ENCODE measurements around the gene PBRM1.
"Not testable (repeated sequence)": the region's sequence is repeated elsewhere in the genome, so short reads cannot be mapped to it uniquely, and the experiment has no call there.

The PBRM1 gene

DNA sequence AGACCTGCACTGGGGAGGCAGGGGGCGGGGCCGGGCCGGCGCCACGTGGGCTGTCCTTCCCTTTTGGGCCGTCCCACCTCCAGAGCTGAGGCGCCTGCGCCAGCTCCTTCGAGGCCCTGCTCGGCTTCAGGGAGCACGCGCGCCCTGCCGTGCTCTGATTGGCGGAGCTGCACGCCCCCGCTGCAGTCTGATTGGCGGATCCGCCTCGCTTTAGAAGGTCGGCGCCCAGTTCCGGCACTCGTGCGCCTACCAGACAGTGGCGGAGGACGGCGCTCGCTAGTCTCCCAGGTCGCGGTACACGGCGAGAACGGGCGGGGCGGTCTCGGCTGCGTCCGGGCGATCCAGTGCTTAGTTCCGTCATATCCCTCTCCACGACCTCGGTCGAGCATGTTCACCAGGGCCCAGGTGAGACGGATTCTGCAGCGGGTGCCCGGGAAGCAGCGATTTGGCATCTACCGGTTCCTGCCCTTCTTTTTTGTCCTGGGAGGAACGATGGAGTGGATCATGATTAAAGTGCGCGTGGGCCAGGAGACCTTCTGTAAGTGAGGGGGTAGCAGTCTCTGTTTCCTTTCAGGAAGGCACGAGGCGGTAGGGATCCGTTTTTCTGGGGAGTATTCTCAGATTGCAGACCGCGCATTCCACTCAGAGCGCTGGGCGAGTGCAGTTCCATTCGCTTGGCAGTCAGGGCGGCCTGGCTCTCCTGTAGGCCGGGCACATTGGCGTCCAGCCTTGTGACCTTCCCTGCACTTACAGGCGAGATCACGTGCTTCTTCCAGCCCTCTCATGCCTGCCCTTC, 149.1 kb downstream of the PBRM1 start, which contains the start of gene UQCC5:
Gene UQCC5 (plus strand): TSS at position 237 of the 796 bp plus-strand sequence. CDS start 151 bp downstream, at position 388.
- peak; percentile 96 for DNase-seq (ENCODE audit: low read depth, low spot score)

DNA sequence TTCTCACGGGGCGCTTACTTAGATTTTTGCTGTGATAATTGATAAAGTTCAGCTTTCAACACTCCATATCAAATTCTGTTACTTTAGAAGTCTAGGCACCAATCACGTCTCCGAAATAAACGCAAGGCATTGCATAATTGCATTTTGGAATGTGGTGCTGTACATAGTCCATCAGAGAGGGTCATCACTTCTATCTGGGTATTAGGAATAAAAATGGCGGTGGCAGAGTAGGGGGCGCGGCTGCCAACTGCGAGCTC, 149.7 kb downstream of the PBRM1 start:
- DNase-seq (ENCODE audit: low read depth, low spot score), result no peak

DNA sequence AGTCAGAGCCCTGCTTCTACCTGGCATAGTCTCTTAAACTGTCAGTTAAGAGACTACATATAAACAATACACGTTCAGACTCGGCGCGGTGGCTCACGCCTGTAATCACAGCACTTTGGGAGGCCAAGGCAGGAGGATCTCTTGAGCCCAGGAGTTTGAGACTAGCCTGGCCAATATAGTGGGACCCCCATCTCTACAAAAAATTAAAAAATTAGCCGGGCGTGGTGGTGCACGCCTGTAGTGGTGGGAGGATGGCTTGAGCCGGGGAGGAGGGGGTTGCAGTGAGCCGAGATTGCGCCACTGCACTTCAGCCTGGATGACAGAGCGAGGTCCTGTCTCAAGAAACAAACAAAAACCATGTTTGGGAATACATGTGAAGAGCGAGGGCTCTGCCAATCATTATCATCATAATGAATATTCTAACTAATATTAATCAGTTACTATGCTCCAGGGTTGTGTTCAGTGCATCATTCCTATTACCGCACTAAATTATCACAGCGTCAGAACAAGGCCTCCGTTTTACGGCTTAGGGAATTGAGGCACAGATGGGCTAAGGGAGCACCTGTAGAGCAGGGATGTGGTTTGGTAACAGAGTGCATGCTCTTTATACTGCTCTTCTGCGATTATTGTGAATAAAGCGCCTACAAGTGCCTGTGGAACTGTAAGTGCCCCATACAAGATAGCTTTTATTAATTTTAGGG, 150.2 kb downstream of the PBRM1 start:
- no peak for DNase-seq (ENCODE audit: low read depth, low spot score)

DNA sequence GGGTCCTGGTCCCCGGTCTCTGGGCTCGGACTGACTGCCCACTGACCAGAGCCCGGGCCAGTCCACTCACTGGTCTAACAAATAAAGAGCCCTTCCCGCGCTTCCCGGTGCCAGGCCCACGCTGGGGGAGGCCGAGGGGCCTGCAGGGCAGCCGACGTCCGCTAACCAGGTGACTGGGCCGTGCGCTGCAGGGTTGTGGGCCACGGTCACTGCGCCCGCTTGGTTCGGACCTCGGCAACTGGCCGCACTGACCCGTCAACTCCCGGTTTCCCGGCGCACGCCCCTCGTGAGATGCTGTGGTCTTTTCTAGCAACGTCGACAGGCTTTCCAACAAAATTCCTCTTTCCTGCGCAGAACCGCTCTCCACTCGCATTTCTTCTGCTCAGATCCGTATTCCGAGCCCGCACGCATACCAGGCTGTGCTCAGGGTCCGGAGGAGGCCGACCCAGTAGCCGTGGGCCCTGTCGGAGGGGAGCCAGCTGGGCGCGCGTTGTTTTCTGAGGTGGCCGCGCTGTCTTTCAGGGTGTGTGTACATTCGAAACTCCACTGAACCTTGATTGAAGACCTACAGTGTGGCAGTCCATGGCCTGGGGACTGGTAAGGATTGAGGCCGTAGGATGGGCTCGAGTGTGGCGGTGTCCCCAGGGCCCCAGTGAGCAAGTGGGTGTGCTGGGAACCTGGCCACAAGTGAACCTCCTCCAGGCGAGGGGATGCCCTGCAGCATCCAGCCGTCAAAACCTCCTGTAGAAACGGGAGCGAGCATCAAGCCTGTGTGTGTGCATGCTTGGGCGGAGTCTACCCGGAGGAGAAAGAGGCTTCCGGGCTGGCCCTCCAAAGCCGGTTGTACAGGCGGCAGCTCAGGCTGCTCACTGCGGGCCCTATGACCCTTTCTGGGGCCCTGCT, 151.2 kb downstream of the PBRM1 start:
- DNase-seq (ENCODE audit: low read depth, low spot score), result no peak

DNA sequence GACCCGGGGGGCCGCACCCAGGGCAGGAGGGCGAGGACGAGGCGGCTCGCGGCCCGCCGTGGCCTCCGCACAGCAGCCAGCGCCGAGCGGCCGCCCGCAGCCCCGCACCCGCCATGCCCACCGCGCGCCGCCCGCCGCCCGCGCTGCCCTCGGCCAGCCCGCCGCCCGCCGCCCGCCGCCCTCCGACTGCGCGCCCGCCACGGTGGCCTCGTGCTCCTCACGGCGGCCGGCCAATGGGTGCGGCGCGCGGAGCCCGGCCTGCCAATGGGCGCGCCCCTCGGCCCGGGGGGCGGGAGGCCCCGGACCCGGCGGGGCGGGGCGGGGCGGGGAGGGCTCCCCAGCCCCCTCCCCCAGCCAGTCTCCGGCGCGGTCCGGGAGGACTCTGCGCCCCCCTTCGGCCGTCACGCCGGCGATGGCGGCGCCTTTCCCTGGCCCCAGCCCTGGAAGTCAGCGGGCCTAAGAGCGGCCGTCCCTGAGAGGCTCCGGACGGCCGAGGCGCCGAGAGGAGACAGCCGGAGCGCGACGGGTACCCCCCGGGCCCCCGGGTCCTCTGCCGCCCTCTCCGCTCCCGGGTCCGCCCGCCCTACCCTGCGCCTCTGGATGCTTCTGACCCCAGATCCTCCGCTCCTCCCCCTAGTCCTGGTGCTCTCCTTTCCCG, 152.0 kb downstream of the PBRM1 start, which contains the start of gene NT5DC2:
Gene NT5DC2 (minus strand): TSS at position 235 of the 658 bp plus-strand sequence. CDS start 120 bp downstream, at position 115.
- DNase-seq (ENCODE audit: low read depth, low spot score), result peak; percentile 25

DNA sequence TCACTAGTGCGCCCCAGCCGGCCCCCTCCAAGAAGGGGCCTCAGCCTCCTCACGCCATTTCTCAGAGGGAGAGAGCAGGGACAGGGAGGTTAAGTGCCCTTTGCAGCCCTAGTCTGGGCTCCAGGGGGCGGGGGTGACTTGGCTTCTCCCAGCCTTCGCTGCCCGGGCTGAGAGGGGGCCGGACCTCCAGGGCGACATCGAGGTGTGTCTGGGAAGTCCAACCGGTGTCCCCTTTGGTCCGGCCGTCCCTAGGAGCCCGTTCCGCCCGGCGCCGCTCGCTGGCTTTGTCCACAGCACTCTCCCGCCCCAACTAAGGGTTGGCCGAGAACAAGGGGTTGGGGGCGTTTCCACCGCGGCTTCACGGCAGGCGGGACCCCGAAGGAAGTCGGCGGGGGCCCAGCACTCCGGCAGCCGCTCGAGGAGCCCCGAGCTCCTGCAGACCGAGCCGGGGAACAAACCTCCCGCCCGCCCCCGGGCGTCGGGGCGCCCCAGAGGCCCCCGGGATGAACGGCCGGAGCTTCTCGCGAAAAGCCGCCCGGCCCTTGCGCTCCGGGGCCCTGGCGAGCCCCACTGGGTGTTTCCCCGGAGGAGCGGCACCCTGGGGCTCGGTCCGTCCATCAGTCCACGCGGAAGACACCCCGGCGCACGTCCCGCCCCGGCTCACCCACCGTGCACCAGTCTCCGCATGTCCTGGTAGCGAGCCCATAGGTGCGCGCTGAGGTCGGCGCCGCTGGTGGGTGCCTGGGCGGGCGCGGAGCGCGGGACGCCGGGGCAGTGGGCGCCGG, 152.7 kb downstream of the PBRM1 start:
- DNase-seq (ENCODE audit: low read depth, low spot score), result no peak

DNA sequence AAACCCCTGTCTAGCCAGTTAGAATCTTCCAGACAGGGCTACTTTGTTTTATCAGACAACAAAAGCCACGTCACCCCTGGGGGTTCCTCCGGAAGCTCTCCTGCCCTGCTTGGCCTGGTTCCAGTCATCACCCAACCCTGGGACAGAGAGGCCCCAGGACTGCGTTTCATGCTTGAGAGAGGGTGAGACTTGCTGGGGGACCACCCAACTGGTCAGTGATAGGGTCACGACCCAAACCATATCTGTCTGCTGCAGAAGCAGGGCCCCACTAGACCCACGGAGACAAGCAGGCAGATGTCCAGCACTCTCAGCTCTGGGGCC, 153.2 kb downstream of the PBRM1 start:
- DNase-seq (ENCODE audit: low read depth, low spot score), result no peak

DNA sequence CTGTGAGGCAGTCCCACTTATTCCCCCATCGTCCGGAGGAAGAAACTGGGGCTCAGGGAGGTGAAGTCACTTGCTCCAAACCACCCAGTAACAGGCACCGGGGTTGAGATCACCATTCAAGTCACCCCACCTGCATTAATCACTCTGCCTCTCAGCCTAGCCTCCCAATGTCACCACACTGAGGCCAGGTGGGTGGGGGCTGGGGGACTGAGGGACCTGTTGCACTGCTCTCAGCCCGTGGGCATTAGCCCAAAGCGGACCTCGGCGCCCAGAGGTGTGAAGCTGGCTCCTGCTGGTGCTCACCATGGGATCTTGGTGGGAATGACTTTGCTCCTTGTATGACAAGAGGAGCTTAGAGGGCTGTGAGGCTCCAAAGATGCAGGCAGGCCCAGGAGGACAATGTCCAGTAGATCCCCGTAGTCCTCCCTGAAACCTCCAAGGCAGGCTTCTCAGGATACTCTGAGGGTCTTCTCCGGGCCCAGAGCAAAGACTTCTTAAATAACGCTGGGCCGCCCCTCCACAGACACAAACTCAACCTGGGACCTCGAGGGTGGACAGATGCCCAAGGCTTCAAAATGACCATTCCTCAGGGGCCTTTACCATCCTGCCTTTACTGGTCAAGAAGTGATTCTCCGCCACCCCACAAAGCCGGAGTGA, 153.7 kb downstream of the PBRM1 start:
- no peak for DNase-seq (ENCODE audit: low read depth, low spot score)

DNA sequence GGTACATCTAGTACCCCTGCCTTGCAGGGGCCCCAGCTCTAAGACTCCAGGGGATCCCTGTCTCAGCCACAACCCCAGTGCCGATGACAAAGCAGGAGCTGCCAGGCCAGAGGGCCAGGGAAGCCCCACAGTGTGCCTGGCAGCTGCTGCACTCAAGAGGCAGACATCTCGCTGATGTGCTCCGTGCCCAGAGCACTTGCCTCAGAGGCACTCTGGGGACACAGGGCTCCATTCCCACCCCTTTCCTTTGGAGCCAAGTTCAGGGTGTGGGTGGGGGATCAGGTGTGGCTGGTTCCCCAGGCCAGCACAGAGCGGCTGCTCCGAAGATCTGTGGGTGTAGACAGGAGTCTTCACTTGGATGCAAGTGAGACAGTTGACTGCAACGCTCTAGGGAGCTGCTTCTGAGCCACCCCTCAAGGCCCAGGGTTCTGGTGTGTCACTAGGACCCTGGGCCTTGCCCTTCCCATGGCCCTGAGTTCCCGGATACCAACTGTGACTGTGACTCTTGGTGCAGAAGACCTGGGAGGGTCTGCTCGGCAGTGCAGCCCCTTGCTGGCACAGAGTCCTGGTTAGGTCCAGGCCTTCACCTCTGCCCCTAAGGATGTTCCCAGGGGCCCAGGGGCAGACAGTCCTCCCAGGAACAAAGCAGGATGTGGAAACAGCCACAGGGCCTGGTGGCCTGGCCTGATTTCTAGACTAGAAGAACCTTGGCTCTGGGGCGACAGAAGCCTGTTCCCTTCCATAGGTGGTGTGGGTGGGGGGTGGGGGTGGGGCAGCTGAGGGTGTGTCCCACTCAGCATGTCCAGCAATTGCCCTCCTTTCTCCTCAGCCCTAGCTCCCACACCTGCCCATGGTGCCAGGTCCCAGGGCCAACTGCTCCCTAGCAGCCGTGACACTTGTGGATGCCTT, 154.5 kb downstream of the PBRM1 start:
- DNase-seq (ENCODE audit: low read depth, low spot score), result no peak

DNA sequence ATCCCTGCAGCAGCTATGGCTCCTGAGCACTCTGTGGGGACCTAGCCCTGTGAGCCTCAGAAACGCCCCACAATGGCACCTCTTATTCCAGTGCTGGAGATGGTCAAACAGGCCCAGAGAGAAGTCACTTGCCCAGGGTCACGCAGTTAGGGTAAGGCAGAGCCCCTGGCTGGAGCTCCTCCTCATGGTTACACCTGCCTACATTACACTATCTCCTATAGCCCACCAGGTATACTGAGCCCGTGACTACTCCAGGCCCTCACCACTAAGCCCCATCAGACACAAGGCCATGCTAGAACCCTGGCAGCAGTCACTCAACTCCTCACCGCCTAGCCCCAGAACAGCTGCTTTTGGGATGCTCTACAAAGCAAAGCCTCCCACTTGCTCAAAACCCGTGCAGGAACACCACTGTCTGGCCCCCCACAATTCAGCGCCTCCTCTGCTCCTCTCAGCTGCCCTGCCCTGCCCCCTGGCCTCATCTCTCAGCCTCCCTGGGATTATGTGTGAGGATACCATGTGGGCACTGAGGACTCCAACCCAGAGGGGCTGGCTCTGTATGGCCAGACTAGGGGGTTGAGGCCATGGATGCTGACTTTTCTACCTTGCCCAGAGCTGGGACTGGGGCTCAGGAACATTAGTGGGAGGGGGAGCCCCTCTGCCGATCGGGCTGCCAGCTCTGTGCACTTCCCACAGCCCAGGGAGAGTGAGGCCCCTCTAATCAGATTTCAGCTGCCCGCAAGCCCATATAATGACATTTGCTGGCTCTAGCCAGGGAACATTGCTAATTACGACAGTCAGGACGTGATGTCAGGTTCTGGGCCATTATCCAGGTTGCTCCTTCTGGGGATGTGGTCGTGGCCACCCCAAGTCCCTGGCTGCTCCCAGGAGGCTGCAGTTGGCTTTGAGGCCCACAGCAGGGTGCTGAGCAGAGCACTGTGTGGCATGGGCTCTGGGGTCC, 156.1 kb downstream of the PBRM1 start:
- no peak for DNase-seq (ENCODE audit: low read depth, low spot score)

DNA sequence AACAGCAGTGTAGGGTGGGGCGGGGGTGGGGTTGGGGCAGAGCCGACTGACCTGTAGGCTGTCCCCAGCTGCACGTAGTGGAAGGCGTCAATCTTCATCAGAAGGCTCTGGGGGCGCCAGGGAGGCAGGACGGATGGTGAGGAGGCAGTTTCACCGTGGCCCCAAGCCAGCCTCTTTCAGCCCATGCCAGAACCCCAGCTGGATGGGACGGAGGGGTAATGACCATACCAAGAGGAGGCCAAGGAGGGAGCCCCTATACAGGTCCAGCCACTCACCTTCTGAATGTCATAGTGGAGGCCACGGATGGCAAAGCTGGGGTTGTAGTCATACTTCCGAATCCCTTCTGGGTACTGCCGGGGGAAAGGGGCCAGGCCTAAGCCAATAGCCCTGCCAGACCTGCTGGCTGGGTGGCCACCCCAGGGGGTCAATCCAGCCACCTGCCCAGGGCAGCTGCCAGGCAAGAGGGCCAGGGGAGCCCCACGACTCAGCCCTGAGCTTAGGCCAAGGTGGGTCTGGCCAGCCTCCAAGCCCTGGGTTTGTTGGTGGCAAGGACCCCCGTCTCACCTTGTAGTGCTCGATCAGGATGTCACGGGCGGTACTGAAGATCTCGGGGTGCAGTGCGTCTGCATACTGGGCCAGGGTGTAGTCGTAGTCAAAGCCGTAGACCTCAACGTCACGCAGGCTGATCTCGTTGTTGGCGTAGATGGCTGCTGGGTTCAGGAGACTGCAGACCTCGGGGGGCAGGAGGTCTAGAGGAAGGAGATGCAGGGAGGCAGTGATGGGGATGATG, 156.9 kb downstream of the PBRM1 start:
- no peak for DNase-seq (ENCODE audit: low read depth, low spot score)

DNA sequence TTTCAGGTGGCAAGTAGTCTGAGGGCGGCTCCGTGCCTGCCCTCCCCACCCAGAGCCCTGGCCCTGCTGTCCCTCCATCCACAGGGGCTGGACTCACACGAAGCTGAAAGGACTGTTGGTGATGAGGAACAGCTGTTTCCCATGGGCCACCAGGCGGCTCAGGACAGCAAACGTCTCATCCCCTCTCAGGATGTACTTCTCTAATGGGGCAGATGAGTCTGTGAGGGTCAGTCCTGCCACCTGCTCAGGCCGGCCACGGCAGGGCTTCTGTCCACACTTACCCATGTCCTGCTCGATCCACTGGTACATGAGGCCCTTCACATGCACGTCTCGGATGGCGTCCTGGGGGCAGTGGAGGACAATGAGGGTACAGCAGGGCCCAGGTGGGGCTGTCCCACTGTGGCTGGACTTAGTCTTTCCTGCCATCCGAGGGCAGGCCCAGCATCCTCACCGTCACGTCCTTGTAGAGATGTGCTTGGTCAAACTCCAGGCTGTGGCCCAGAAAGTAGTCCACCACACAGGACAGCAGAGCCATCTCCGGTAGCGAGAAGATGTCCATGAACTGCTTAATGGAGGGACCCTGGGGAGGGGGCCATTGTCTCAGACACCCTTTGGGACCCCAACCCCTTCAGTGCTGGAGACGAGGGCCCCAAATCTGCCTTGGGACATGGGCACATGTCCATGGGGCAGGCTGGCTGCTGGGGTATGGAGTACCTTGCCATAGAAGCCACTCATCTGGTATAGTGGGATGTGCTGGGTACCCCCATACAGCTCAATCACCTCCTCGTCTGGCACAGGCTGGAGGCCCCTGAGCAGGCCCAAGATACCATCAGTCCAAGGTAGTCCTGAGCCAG, 157.8 kb downstream of the PBRM1 start:
- DNase-seq (ENCODE audit: low read depth, low spot score), result no peak

DNA sequence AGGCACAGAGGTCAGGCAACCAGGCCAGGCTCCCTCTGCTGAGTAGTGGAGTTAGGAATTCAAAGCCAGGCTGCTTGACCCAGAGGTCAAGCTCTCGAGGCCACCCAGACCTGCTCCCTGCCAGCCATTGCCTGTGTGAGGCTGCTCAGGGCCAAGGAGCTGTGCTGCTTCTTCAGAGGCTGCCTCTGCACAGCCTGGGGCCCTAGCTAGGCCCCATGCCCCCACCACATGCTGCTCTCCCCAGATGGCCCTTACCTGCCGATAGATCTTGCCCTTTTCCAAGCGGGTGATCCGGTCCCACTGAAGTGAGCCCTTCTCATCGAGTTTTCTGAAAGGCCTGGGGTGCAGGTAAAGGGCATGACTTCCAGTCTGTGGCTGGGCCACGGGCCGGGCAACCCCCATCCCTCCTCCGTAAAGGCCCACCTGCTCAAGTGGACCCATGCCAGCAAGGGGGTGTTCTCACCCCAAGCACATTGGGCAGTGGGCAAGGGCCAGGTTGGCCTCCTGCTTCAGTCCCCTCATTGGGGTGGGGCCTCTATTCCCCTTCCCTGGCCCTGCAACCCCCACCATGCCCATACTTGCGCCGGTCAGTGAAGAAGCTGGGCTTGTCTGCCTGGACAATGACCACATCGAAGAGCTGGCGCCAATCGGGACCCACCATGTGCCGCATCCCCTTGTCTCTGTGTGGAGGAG, 158.5 kb downstream of the PBRM1 start:
- no peak for DNase-seq (ENCODE audit: low read depth, low spot score)

DNA sequence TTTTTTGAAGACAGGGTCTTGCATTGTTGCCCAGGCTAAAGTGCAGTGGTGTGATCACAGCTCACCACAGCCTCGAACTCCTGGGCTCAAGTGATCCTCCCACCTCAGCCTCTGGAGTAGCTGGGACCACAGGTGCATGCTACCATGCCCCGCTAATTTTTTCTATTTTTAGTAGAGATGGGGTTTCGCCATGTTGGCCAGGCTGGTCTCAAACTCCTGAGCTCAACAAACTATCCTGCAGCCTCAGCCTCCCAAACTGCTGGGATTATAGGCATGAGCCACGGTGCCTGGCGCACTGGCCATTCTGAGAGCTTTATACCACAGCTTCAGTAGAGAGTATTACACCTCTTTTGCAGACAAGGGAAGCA, 159.1 kb downstream of the PBRM1 start:
- not testable (repeated sequence) for DNase-seq (ENCODE audit: low read depth, low spot score)

DNA sequence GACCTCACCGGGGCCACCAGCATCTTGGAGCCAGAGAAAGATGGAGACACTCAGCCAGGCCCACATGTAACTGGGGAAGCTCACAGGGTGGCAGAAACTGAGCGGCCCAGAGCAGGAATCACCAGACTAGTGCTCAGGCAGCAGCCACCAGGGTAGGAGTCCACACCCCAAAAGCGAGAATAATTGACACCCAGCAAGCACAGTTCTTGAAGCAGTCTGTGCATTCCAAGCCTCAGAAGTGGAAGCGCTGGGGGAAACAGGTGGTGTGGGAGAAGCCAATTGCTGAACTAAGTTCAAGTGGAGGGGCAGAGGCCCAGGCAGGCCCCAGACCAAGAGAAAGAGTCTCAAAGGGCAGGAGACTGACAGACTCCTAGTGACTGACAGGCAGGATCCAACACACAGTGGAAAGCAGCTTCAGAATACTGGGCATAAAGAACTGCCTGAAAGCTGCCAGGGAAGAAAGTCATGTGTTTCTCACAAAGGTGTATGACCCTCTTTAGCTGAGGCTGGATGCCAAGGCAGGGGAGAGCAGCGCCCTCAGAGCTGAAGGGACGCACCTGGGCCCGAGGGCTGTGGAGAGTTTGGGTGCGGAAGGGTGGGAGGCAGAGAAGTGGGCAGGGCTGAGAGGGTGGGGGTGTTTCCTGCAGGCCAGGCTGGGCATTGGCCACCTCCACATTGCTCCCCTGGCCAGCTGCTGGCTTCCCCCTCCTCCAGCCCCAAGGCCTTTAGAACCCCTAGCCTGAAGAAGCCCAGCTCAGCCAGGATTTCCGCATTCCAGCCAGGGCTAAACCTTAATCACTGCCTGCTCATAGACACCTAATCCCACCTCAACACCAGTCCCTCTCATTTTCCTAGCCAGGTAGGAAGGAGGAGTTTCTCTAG, 159.8 kb downstream of the PBRM1 start:
- no peak for DNase-seq (ENCODE audit: low read depth, low spot score)
